Peyer's patch (tissue), 4 donors: ENCODE data around the gene NRDE2.

Experiments
- CTCF ChIP-seq, 6 experiments: fragments of 450-650 bp in 4 of 6; fragments of 200-600 bp in 2 of 6; sonication (generic) in 1 of 6; IDR thresholded peaks; one replicate each; pipeline ENCODE4 v1.5.1; 2017 to 2019; ENCODE audit warnings: antibody characterized with exemption in 6 of 6, mild to moderate bottlenecking in 3 of 6, moderate library complexity in 1 of 6
- POLR2A ChIP-seq, 2 donors: fragments of 450-650 bp; IDR thresholded peaks; one replicate each; pipeline ENCODE4 v1.5.1; 2017; ENCODE audit warnings: antibody characterized with exemption in 2 of 2, mild to moderate bottlenecking in 2 of 2, moderate library complexity in 2 of 2

GRCh38 chr14:90379106-90379505 lies 47.4 kb upstream of the NRDE2 start:
- no peak for TF ChIP-seq POLR2A (IDR thresholded peaks at IDR 0.05)
- no peak for TF ChIP-seq CTCF (IDR thresholded peaks at IDR 0.05)
